HEK293 (cell line): ENCODE measurements around the gene ZNF200.

Experiments used
- CTCF ChIA-PET: fragments of 350-600 bp; formaldehyde crosslinking; extraction: SDS; loops from one replicate; lab custom pipeline; 2021; ENCODE audit warnings: antibody characterized with exemption; lab: Yijun Ruan, JAX
- POLR2A ChIA-PET: fragments of 300-600 bp; formaldehyde crosslinking; extraction: SDS; loops from one replicate; lab custom pipeline; 2020; ENCODE audit warnings: antibody characterized with exemption, inconsistent platforms; lab: Yijun Ruan, JAX
- H3K27ac ChIP-seq: fragments of 200-500 bp; sonication (Bioruptor generic); 2 replicates; pipeline ENCODE4 v1.5.1; 2014; ENCODE audit warnings: low read depth, low read length, control low read depth, inconsistent platforms; ENCODE audit errors: extremely low read depth
- H3K36me3 ChIP-seq, 2 experiments: fragments of 200-500 bp in 1 of 2; sonication (Bioruptor generic) in 1 of 2; 1 replicate in 1 of 2; 2 replicates in 1 of 2; pipeline ENCODE4 v1.5.1; 2014 to 2017; ENCODE audit warnings: inconsistent platforms in 2 of 2, low read length in 2 of 2; ENCODE audit not compliant: control insufficient read depth in 2 of 2, insufficient read depth in 1 of 2
- H3K4me1 ChIP-seq: fragments of 200-500 bp; sonication (Bioruptor generic); 2 replicates; pipeline ENCODE4 v1.5.1; 2014; ENCODE audit warnings: mild to moderate bottlenecking, low read length, inconsistent platforms; ENCODE audit not compliant: control insufficient read depth, insufficient read depth
- H3K4me3 ChIP-seq: 2 replicates; pipeline ENCODE4 v1.5.1; 2011; ENCODE audit warnings: low read depth, mild to moderate bottlenecking, control low read depth, low read length, moderate library complexity
- H3K9me3 ChIP-seq: fragments of 200-500 bp; sonication (Bioruptor generic); 2 replicates; pipeline ENCODE4 v1.5.1; 2014; ENCODE audit warnings: low read depth, low read length, inconsistent platforms; ENCODE audit not compliant: control insufficient read depth, insufficient read depth
- GLI4 ChIP-seq: fragments of 450-650 bp; formaldehyde crosslinking; IDR thresholded peaks from 2 replicates; pipeline ENCODE4 v1.5.1; 2016; ENCODE audit warnings: missing biosample characterization, missing genetic modification characterization
- HOXA7 ChIP-seq: sonication (generic); formaldehyde crosslinking; IDR thresholded peaks from 2 replicates; pipeline ENCODE4 v1.8.1; 2022; ENCODE audit warnings: missing genetic modification reagents, borderline replicate concordance
- HOXD13 ChIP-seq: sonication (generic); formaldehyde crosslinking; IDR thresholded peaks from 2 replicates; pipeline ENCODE4 v1.8.0; 2022; ENCODE audit warnings: missing genetic modification reagents, borderline replicate concordance
- KLF8 ChIP-seq: fragments of 450-650 bp; formaldehyde crosslinking; IDR thresholded peaks from 2 replicates; pipeline ENCODE4 v1.5.1; 2016; ENCODE audit warnings: missing biosample characterization, missing genetic modification characterization
- MYNN ChIP-seq: fragments of 450-650 bp; formaldehyde crosslinking; IDR thresholded peaks from 2 replicates; pipeline ENCODE4 v1.5.1; 2016; ENCODE audit warnings: missing biosample characterization, missing genetic modification characterization, borderline replicate concordance
- SCRT1 ChIP-seq: fragments of 450-650 bp; formaldehyde crosslinking; IDR thresholded peaks from 2 replicates; pipeline ENCODE4 v1.5.1; 2016; ENCODE audit warnings: missing biosample characterization, missing genetic modification characterization, borderline replicate concordance
- ZBTB20 ChIP-seq: fragments of 450-650 bp; formaldehyde crosslinking; IDR thresholded peaks from 2 replicates; pipeline ENCODE4 v1.5.1; 2016; ENCODE audit warnings: missing biosample characterization, missing genetic modification characterization
- ZNF10 ChIP-seq: fragments of 450-650 bp; formaldehyde crosslinking; IDR thresholded peaks from 2 replicates; pipeline ENCODE4 v1.5.1; 2017; ENCODE audit warnings: missing biosample characterization, missing genetic modification characterization
- ZNF132 ChIP-seq: fragments of 450-650 bp; formaldehyde crosslinking; IDR thresholded peaks from 2 replicates; pipeline ENCODE4 v1.5.1; 2017; ENCODE audit warnings: missing biosample characterization, missing genetic modification characterization, borderline replicate concordance
- ZNF2 ChIP-seq: fragments of 450-650 bp; formaldehyde crosslinking; IDR thresholded peaks from 2 replicates; pipeline ENCODE4 v1.5.1; 2016; ENCODE audit warnings: missing biosample characterization, missing genetic modification characterization
- ZNF211 ChIP-seq: fragments of 450-650 bp; formaldehyde crosslinking; IDR thresholded peaks from 2 replicates; pipeline ENCODE4 v1.5.1; 2016; ENCODE audit warnings: low read depth, missing biosample characterization, missing genetic modification characterization
- ZNF274 ChIP-seq, 2 experiments: fragments of 200-500 bp in 1 of 2; fragments of 450-650 bp in 1 of 2; sonication (Bioruptor generic) in 1 of 2; formaldehyde crosslinking in 1 of 2; IDR thresholded peaks; 2 replicates each; pipeline versions ENCODE4 v1.5.1 to v1.6.1; 2014 to 2016; ENCODE audit warnings: borderline replicate concordance in 1 of 2, inconsistent platforms in 1 of 2, low read length in 1 of 2, missing biosample characterization in 1 of 2, missing genetic modification characterization in 1 of 2
- ZNF302 ChIP-seq: fragments of 450-650 bp; formaldehyde crosslinking; IDR thresholded peaks from 2 replicates; pipeline ENCODE4 v1.5.1; 2016; ENCODE audit warnings: missing biosample characterization, missing genetic modification characterization, low read depth
- ZNF37A ChIP-seq: fragments of 450-650 bp; IDR thresholded peaks from 2 replicates; pipeline ENCODE4 v1.5.1; 2018; ENCODE audit warnings: missing biosample characterization, missing genetic modification characterization
- ZNF404 ChIP-seq: fragments of 450-650 bp; formaldehyde crosslinking; IDR thresholded peaks from 2 replicates; pipeline ENCODE4 v1.5.1; 2017; ENCODE audit warnings: missing biosample characterization, missing genetic modification characterization
- ZNF423 ChIP-seq: fragments of 450-650 bp; formaldehyde crosslinking; IDR thresholded peaks from 2 replicates; pipeline ENCODE4 v1.5.1; 2016; ENCODE audit warnings: missing biosample characterization, missing genetic modification characterization
- ZNF596 ChIP-seq: fragments of 450-650 bp; IDR thresholded peaks from 2 replicates; pipeline ENCODE4 v1.5.0; 2018; ENCODE audit warnings: missing biosample characterization, mild to moderate bottlenecking, missing genetic modification characterization, moderate library complexity
- ZNF629 ChIP-seq: fragments of 450-650 bp; formaldehyde crosslinking; IDR thresholded peaks from 2 replicates; pipeline ENCODE4 v1.5.1; 2017; ENCODE audit warnings: missing biosample characterization, missing genetic modification characterization
- ZNF776 ChIP-seq: fragments of 450-650 bp; formaldehyde crosslinking; IDR thresholded peaks from 2 replicates; pipeline ENCODE4 v1.5.0; 2017; ENCODE audit warnings: missing biosample characterization, missing genetic modification characterization, borderline replicate concordance
- ZNF785 ChIP-seq: fragments of 450-650 bp; formaldehyde crosslinking; IDR thresholded peaks from 2 replicates; pipeline ENCODE4 v1.5.1; 2016; ENCODE audit warnings: missing biosample characterization, missing genetic modification characterization
- TF ChIP-seq, protein P1 (sequence below): fragments of 450-650 bp; formaldehyde crosslinking; IDR thresholded peaks from 2 replicates; pipeline ENCODE4 v1.5.1; 2016; ENCODE audit warnings: missing biosample characterization, missing genetic modification characterization, borderline replicate concordance
- TF ChIP-seq, protein P2 (sequence below): fragments of 450-650 bp; formaldehyde crosslinking; IDR thresholded peaks from 2 replicates; pipeline ENCODE4 v1.5.1; 2017; ENCODE audit warnings: missing biosample characterization, missing genetic modification characterization
- TF ChIP-seq, protein P3 (sequence below): fragments of 450-650 bp; formaldehyde crosslinking; IDR thresholded peaks from 2 replicates; pipeline ENCODE4 v1.5.1; 2016; ENCODE audit warnings: missing biosample characterization, missing genetic modification characterization
- TF ChIP-seq, protein P4 (sequence below): fragments of 450-650 bp; formaldehyde crosslinking; IDR thresholded peaks from 2 replicates; pipeline ENCODE4 v1.5.1; 2016; ENCODE audit warnings: missing biosample characterization, missing genetic modification characterization

Gene ZNF200, protein sequence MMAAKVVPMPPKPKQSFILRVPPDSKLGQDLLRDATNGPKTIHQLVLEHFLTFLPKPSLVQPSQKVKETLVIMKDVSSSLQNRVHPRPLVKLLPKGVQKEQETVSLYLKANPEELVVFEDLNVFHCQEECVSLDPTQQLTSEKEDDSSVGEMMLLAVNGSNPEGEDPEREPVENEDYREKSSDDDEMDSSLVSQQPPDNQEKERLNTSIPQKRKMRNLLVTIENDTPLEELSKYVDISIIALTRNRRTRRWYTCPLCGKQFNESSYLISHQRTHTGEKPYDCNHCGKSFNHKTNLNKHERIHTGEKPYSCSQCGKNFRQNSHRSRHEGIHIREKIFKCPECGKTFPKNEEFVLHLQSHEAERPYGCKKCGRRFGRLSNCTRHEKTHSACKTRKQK

DNA sequence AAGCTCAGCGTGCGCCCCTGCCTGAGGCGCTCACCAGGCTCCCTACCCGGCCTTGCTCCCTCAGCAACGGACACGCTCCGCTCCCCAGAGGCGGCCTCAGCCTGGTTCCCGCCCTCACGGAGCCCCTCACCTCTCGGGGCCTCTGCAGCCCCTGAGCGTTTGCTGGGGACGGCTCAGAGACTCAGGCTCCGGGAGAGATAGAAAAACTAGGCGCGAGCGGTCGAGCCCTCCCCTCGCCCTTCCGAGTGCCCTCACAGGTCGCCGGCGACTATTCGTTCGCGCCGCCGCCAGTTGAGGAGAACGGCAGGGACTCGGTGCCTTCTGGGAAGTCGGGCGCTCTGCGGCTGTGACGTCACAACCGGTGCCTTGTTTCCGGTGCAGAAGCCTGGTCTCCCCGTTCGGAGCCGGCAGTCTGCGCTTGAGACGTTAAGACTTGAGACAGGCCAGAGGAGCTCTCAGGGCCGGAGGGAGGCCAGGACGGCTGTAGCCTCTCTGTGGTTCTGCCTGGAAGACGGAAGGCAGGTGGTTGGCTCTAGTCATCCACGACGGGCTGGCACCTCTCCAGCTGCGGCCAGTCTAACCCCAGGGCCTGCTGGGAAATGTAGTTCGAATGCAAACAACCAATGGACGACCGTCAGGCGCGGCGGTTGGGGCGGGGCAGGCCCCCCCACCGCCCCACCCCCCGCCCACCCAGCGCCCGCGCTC is at the start of gene ZNF200:
TSS of gene ZNF200 (minus strand) at position 302 of the 705 bp plus-strand sequence. CDS start 1,403 bp downstream, outside the sequence.
- ChIA-PET CTCF (interaction anchor here (0.6 to 1.2 kb wide), 3 partner anchors 31 to 176 kb away, joined by 3 to 4 read pairs (median 3); no protein-coding TSS in a partner anchor), POLR2A (interaction anchor here (0.6 to 2.8 kb wide), 7 partner anchors 14 to 166 kb away, joined by 3 to 12 read pairs (median 4); partner anchors contain the start of genes ZNF174, ZNF213, ZNF263 and ZSCAN32)
- no peaks in the 10 kb centered on the region for H3K9me3 ChIP-seq
- peak within 1 kb of the TSS; percentile 95 for H3K4me3 ChIP-seq
- H3K4me1 ChIP-seq, result 0 out of 2 replicates have a peak, but pooled peaks cover 2% of the 10 kb centered on the region
- H3K27ac ChIP-seq, result peak within 1 kb of the TSS; percentile 80
- peaks cover 20 to 40% of the 10 kb centered on the region in 2 experiments for H3K36me3 ChIP-seq
- TF ChIP-seq GLI4, result no peak
- TF ChIP-seq MYNN (tag by site-specific recombination), result no peak
- TF ChIP-seq, protein P1, sequence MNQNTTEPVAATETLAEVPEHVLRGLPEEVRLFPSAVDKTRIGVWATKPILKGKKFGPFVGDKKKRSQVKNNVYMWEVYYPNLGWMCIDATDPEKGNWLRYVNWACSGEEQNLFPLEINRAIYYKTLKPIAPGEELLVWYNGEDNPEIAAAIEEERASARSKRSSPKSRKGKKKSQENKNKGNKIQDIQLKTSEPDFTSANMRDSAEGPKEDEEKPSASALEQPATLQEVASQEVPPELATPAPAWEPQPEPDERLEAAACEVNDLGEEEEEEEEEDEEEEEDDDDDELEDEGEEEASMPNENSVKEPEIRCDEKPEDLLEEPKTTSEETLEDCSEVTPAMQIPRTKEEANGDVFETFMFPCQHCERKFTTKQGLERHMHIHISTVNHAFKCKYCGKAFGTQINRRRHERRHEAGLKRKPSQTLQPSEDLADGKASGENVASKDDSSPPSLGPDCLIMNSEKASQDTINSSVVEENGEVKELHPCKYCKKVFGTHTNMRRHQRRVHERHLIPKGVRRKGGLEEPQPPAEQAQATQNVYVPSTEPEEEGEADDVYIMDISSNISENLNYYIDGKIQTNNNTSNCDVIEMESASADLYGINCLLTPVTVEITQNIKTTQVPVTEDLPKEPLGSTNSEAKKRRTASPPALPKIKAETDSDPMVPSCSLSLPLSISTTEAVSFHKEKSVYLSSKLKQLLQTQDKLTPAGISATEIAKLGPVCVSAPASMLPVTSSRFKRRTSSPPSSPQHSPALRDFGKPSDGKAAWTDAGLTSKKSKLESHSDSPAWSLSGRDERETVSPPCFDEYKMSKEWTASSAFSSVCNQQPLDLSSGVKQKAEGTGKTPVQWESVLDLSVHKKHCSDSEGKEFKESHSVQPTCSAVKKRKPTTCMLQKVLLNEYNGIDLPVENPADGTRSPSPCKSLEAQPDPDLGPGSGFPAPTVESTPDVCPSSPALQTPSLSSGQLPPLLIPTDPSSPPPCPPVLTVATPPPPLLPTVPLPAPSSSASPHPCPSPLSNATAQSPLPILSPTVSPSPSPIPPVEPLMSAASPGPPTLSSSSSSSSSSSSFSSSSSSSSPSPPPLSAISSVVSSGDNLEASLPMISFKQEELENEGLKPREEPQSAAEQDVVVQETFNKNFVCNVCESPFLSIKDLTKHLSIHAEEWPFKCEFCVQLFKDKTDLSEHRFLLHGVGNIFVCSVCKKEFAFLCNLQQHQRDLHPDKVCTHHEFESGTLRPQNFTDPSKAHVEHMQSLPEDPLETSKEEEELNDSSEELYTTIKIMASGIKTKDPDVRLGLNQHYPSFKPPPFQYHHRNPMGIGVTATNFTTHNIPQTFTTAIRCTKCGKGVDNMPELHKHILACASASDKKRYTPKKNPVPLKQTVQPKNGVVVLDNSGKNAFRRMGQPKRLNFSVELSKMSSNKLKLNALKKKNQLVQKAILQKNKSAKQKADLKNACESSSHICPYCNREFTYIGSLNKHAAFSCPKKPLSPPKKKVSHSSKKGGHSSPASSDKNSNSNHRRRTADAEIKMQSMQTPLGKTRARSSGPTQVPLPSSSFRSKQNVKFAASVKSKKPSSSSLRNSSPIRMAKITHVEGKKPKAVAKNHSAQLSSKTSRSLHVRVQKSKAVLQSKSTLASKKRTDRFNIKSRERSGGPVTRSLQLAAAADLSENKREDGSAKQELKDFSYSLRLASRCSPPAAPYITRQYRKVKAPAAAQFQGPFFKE (tag by site-specific recombination), result no peak
- TF ChIP-seq, protein P2, sequence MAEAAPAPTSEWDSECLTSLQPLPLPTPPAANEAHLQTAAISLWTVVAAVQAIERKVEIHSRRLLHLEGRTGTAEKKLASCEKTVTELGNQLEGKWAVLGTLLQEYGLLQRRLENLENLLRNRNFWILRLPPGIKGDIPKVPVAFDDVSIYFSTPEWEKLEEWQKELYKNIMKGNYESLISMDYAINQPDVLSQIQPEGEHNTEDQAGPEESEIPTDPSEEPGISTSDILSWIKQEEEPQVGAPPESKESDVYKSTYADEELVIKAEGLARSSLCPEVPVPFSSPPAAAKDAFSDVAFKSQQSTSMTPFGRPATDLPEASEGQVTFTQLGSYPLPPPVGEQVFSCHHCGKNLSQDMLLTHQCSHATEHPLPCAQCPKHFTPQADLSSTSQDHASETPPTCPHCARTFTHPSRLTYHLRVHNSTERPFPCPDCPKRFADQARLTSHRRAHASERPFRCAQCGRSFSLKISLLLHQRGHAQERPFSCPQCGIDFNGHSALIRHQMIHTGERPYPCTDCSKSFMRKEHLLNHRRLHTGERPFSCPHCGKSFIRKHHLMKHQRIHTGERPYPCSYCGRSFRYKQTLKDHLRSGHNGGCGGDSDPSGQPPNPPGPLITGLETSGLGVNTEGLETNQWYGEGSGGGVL (tag by site-specific recombination), result peak; percentile 26; the same call in 1 of the 2 replicates
- no peak for TF ChIP-seq ZNF596 (tag by site-specific recombination)
- TF ChIP-seq ZNF629 (tag by site-specific recombination), result peak; percentile 99
- no peak for TF ChIP-seq ZNF37A (tag by site-specific recombination)
- peak; percentile 68; the same call in 1 of the 2 replicates for TF ChIP-seq ZBTB20 (tag by site-specific recombination)
- TF ChIP-seq ZNF211 (tag by site-specific recombination), result no peak
- TF ChIP-seq KLF8 (tag by site-specific recombination), result peak; percentile 69
- no peak for TF ChIP-seq HOXA7 (CRISPR knock-in tag)
- TF ChIP-seq ZNF132, result no peak
- TF ChIP-seq ZNF2 (tag by site-specific recombination), result peak; percentile 54
- TF ChIP-seq, protein P3, sequence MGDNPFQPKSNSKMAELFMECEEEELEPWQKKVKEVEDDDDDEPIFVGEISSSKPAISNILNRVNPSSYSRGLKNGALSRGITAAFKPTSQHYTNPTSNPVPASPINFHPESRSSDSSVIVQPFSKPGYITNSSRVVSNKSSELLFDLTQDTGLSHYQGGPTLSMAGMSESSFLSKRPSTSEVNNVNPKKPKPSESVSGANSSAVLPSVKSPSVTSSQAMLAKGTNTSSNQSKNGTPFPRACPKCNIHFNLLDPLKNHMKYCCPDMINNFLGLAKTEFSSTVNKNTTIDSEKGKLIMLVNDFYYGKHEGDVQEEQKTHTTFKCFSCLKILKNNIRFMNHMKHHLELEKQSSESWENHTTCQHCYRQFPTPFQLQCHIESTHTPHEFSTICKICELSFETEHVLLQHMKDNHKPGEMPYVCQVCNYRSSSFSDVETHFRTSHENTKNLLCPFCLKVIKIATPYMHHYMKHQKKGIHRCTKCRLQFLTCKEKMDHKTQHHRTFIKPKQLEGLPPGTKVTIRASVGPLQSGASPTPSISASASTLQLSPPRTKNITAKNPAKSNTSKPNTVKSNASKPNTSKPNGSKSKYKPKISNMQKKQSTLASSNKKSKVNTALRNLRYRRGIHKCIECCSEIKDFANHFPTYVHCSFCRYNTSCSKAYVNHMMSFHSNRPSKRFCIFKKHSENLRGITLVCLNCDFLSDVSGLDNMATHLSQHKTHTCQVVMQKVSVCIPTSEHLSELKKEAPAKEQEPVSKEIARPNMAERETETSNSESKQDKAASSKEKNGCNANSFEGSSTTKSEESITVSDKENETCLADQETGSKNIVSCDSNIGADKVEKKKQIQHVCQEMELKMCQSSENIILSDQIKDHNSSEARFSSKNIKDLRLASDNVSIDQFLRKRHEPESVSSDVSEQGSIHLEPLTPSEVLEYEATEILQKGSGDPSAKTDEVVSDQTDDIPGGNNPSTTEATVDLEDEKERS (tag by site-specific recombination), result no peak
- TF ChIP-seq ZNF274 (IDR thresholded peaks at IDR 0.05; ENCODE audit: low read length), result no peak
- no peak for TF ChIP-seq ZNF274 (tag by site-specific recombination; IDR thresholded peaks at IDR 0.05; ENCODE audit: borderline replicate concordance)
- TF ChIP-seq ZNF776, result no peak
- TF ChIP-seq ZNF423, result no peak
- TF ChIP-seq HOXD13 (CRISPR knock-in tag), result no peak
- TF ChIP-seq, protein P4, sequence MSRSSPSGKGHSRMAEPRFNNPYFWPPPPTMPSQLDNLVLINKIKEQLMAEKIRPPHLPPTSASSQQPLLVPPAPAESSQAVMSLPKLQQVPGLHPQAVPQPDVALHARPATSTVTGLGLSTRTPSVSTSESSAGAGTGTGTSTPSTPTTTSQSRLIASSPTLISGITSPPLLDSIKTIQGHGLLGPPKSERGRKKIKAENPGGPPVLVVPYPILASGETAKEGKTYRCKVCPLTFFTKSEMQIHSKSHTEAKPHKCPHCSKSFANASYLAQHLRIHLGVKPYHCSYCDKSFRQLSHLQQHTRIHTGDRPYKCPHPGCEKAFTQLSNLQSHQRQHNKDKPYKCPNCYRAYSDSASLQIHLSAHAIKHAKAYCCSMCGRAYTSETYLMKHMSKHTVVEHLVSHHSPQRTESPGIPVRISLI (tag by site-specific recombination), result no peak
- TF ChIP-seq ZNF10 (tag by site-specific recombination), result peak; percentile 74; the same call in 1 of the 2 replicates
- TF ChIP-seq SCRT1, result no peak
- no peak for TF ChIP-seq ZNF785
- TF ChIP-seq ZNF302 (tag by site-specific recombination), result no peak
- no peak for TF ChIP-seq ZNF404 (tag by site-specific recombination)
